ENCODE data around the gene OMA1.

DNA sequence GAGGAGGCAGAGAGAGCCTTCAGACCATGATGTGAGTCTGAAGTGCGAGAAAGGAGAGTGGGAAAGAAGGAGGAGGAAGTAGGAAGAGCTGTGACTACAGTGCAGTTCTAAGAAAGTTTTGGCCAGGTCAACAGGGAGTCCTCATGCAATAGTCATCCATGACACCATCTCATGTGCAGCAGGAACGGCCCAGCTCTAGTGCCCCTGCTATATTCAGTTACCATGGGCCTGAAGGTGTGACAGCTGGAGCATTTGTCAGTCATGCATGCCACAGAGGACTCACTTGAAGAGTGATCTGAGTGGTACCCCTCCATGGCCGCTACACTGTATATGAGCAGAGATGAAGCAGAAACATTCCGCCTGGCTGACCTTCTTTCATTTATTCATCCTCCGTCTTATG lies 77.9 kb downstream of the OMA1 start:
- TF ChIP-seq POLR2AphosphoS5 (IDR thresholded peaks at IDR 0.05; ENCODE audit: low read depth, low read length) = no peak
- no peak for TF ChIP-seq TAF1 (IDR thresholded peaks at IDR 0.05; ENCODE audit: borderline replicate concordance, low read depth, low read length)
- TF ChIP-seq POLR2A (IDR thresholded peaks at IDR 0.05; ENCODE audit: low read depth, low read length) = no peak
